ENCODE data around the gene MYO1D. TPM values are rescaled to one million over a fixed set of nuclear protein-coding genes. Genes with fewer than 3 reads are reported as not detected.
A peak's percentile ranks its signal among the peaks of the same experiment; 100 is the strongest.

The MYO1D gene
- total and polyA plus RNA-seq, 2 of the 13 experiments (the other 11 are each of a cell fraction or from before 2014, with no cell fraction given): 13.2 to 17.3 TPM

DNA sequence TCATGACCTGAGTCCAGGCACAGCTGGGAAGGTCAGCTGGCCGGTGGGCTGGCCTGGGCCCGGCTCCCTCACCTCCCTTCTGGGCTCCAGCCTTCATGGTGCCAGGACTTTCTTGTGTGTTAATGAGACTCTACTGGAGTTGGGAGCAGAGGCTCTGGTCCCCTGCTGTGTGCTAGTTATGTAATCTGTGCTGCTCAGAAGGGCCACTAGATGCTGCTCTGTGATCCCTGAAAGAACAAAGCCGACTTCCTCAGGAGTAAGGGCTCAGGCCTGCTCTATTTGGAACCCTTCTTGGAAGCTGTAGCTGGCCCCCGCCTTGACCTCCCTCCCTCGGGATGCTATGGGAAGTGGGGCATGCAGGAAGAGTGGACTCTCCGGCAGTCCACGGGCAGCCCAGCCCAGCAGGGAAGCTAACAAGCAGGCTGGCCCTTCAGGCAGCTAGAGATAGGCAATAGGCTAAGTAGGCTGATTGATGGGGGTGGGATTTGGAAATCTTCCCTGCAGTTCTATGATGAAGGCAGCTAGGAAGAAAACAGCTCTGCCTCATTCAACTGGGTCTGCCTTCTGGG lies 393.4 kb downstream of the MYO1D start (continued):
- TF ChIP-seq ZNF687 (CRISPR knock-in tag; IDR thresholded peaks at IDR 0.05) (peak; percentile 39), ZNF710 (CRISPR knock-in tag; IDR thresholded peaks at IDR 0.05; ENCODE audit: borderline replicate concordance) (0 out of 2 replicates have a peak, but pooled peaks have one; percentile 17), BCL3 (CRISPR knock-in tag; IDR thresholded peaks at IDR 0.05) (0 out of 2 replicates have a peak, but pooled peaks have one; percentile 35), ZNF788 (CRISPR knock-in tag; IDR thresholded peaks at IDR 0.05; ENCODE audit: borderline replicate concordance) (0 out of 2 replicates have a peak, but pooled peaks have one; percentile 10), U2AF2 (IDR thresholded peaks at IDR 0.05; ENCODE audit: low read depth, low read length) (no peak), ZC3H4 (CRISPR knock-in tag; IDR thresholded peaks at IDR 0.05; ENCODE audit: borderline replicate concordance) (no peak), YEATS4 (CRISPR knock-in tag; IDR thresholded peaks at IDR 0.05; ENCODE audit: borderline replicate concordance) (no peak)
- TF ChIP-seq, protein P1, sequence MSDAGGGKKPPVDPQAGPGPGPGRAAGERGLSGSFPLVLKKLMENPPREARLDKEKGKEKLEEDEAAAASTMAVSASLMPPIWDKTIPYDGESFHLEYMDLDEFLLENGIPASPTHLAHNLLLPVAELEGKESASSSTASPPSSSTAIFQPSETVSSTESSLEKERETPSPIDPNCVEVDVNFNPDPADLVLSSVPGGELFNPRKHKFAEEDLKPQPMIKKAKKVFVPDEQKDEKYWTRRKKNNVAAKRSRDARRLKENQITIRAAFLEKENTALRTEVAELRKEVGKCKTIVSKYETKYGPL (CRISPR knock-in tag; IDR thresholded peaks at IDR 0.05): peak; percentile 98
- TF ChIP-seq, protein P2, sequence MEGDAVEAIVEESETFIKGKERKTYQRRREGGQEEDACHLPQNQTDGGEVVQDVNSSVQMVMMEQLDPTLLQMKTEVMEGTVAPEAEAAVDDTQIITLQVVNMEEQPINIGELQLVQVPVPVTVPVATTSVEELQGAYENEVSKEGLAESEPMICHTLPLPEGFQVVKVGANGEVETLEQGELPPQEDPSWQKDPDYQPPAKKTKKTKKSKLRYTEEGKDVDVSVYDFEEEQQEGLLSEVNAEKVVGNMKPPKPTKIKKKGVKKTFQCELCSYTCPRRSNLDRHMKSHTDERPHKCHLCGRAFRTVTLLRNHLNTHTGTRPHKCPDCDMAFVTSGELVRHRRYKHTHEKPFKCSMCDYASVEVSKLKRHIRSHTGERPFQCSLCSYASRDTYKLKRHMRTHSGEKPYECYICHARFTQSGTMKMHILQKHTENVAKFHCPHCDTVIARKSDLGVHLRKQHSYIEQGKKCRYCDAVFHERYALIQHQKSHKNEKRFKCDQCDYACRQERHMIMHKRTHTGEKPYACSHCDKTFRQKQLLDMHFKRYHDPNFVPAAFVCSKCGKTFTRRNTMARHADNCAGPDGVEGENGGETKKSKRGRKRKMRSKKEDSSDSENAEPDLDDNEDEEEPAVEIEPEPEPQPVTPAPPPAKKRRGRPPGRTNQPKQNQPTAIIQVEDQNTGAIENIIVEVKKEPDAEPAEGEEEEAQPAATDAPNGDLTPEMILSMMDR (CRISPR knock-in tag; IDR thresholded peaks at IDR 0.05): peak; percentile 82

Data from HepG2 (cell line).